Uterus (tissue), 2 donors: ENCODE measurements around the gene PRIMA1.

Source experiments
- CTCF ChIP-seq, 4 experiments: fragments of 200-600 bp in 2 of 4; fragments of 450-650 bp in 2 of 4; sonication (generic) in 2 of 4; IDR thresholded peaks; one replicate each; pipeline ENCODE4 v1.5.1; 2016 to 2019; ENCODE audit warnings: antibody characterized with exemption in 4 of 4, mild to moderate bottlenecking in 2 of 4, moderate library complexity in 1 of 4
- POLR2A ChIP-seq, 2 donors: fragments of 450-650 bp; IDR thresholded peaks; one replicate each; pipeline ENCODE4 v1.6.1; 2016; ENCODE audit warnings: antibody characterized with exemption in 2 of 2, mild to moderate bottlenecking in 1 of 2, moderate library complexity in 1 of 2

- TF ChIP-seq CTCF (IDR thresholded peaks at IDR 0.05): no peak
- no peak for TF ChIP-seq POLR2A (IDR thresholded peaks at IDR 0.05)
Observed at GRCh38 chr14:93745603-93746273, 42.5 kb downstream of the PRIMA1 start.
